Testis (tissue), 3 donors: ENCODE data around the gene AK4. TPM values are rescaled to one million over a fixed set of nuclear protein-coding genes. Genes with fewer than 3 reads are reported as not detected.

Source experiments
- DNase-seq: peaks from one replicate; pipeline ENCODE4 v3.0.0-alpha.2; 2019
- H3K27ac ChIP-seq, 2 donors: fragments of 200-600 bp; sonication (generic); one replicate each; pipeline ENCODE4 v1.5.1; 2019
- H3K27me3 ChIP-seq: fragments of 200-600 bp; sonication (generic); one replicate; pipeline ENCODE4 v1.5.1; 2019
- H3K36me3 ChIP-seq: fragments of 200-600 bp; sonication (generic); one replicate; pipeline ENCODE4 v1.5.1; 2017; ENCODE audit warnings: low read depth; ENCODE audit errors: missing control alignments
- H3K4me1 ChIP-seq: fragments of 200-600 bp; sonication (generic); one replicate; pipeline ENCODE4 v1.5.1; 2019
- H3K4me3 ChIP-seq, 2 donors: fragments of 200-600 bp; sonication (generic); one replicate each; pipeline ENCODE4 v1.5.1; 2017 to 2019
- H3K9me3 ChIP-seq: fragments of 200-600 bp; sonication (generic); one replicate; pipeline ENCODE4 v1.5.1; 2017
- POLR2A ChIP-seq: fragments of 450-650 bp; IDR thresholded peaks from one replicate; pipeline ENCODE4 v1.6.1; 2017; ENCODE audit warnings: antibody characterized with exemption, mild to moderate bottlenecking, moderate library complexity
- WGBS, 2 donors: methylation state at CpG; one replicate each; pipeline ENCODE4 v1.1.5; 2018; 5-methylcytosine and 5-hydroxymethylcytosine counted together
- intact Hi-C: fragments of 100-400 bp; cut with DNase I; formaldehyde crosslinking; loops from one replicate; pipeline ENCODE4 v1.15.1; 2023; ENCODE audit warnings: low total_unique reads
- polyA plus RNA-seq: library from polyadenylated mRNA; stranded (reverse); fragments of 350-450 nt; fragmentation: Illumina TruSeq; extraction: RNeasy Lipid Tissue Mini Kit (QIAGEN cat#74804); gene quantifications from one replicate; pipeline ENCODE4 v1.2.3, GENCODE V29; 2014; ENCODE audit warnings: low read depth, low replicate concordance; ENCODE audit not compliant: insufficient read depth
- total RNA-seq, 2 donors: library from RNA; depleted of rRNA; stranded (reverse); fragments of >200 nt; gene quantifications; one replicate each; pipeline ENCODE4 v1.2.3, GENCODE V29; 2016
- TF ChIP-seq, protein P1 (sequence below), 3 experiments: fragments of 450-650 bp in 2 of 3; fragments of 200-600 bp in 1 of 3; sonication (generic) in 1 of 3; IDR thresholded peaks; one replicate each; pipeline ENCODE4 v1.5.1; 2016 to 2019; ENCODE audit warnings: antibody characterized with exemption in 3 of 3, mild to moderate bottlenecking in 2 of 3, moderate library complexity in 1 of 3

The AK4 gene
- total and polyA plus RNA-seq, 3 donors from 2014 or later: 29.0 to 42.0 (median 40.1) TPM

DNA sequence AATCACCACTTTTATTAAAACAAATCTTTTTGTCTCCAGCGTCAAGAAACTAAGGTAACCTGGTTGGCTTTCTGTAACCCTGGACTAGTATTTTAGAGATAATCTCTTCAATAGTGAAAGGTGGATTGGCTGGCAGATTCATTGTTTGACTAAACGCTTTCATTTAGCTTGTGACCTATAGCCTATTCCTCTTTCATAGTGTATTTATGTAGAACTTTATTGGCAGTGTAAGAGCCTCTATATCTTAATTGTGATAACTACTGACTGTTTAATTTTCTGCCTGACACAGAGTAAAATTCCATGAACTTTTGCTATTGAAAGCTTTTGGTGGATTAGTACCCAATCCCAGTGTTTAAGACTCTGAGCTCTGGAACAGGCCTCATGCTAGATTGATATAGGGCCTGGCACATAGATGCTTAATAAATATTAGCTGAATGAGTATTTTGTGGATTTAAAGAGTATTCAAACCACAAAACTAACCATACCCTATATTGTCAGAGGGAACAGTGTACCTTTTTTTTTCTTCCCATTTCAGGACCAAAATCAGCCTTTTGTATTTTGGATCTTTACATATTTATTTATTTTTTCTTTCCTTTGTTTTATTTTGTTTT lies 34.8 kb downstream of the AK4 start:
- no peak for DNase-seq
- Histone ChIP-seq H3K9me3 (no peaks in the 10 kb centered on the region), H3K27ac (no peak overlapping the region), H3K4me3 (no peak overlapping the region), H3K36me3 (no peaks in the 10 kb centered on the region), H3K4me1 (no peaks in the 10 kb centered on the region), H3K27me3 (no peaks in the 10 kb centered on the region)
- TF ChIP-seq, protein P1, sequence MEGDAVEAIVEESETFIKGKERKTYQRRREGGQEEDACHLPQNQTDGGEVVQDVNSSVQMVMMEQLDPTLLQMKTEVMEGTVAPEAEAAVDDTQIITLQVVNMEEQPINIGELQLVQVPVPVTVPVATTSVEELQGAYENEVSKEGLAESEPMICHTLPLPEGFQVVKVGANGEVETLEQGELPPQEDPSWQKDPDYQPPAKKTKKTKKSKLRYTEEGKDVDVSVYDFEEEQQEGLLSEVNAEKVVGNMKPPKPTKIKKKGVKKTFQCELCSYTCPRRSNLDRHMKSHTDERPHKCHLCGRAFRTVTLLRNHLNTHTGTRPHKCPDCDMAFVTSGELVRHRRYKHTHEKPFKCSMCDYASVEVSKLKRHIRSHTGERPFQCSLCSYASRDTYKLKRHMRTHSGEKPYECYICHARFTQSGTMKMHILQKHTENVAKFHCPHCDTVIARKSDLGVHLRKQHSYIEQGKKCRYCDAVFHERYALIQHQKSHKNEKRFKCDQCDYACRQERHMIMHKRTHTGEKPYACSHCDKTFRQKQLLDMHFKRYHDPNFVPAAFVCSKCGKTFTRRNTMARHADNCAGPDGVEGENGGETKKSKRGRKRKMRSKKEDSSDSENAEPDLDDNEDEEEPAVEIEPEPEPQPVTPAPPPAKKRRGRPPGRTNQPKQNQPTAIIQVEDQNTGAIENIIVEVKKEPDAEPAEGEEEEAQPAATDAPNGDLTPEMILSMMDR (IDR thresholded peaks at IDR 0.05): no peak
- no peak for TF ChIP-seq POLR2A
- intact Hi-C loops: no loop called here
- WGBS, 2 donors: 61 to 69% methylated on average over 2 of the region's 2 CpGs

DNA sequence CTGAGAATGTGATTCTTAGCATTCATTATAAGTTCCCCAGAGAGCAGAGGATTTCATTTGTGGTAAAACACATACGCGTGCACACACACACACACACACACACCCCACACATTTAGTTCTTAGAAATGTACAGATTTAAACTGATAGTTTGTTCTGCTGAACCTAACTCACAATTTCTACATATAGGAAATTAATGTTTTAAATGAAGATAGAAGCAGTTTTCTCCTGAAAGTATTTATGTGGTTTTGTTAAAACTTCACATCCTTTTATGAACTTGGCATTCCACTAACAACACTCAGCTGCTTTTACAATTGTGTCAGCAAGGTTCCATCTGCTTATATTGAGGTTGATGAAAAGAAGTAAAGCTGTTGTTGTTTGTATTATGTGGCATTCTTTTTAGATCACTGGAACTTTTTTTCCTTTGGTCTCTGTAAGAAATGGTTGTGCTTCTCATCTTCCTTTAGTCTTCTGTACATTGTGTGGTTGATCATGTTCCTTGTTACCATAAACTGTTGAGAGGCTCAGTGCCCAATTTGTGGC lies 41.6 kb downstream of the AK4 start:
- Histone ChIP-seq H3K9me3 (no peaks in the 10 kb centered on the region), H3K36me3 (no peaks in the 10 kb centered on the region), H3K27me3 (no peaks in the 10 kb centered on the region), H3K27ac (no peak overlapping the region), H3K4me1 (no peaks in the 10 kb centered on the region), H3K4me3 (no peak overlapping the region)
- 84 to 89% methylated on average over 2 of the region's 2 CpGs for WGBS, 2 donors
- TF ChIP-seq POLR2A: no peak
- TF ChIP-seq, protein P1 (IDR thresholded peaks at IDR 0.05): no peak
- intact Hi-C loops: no loop called here
- DNase-seq: no peak

DNA sequence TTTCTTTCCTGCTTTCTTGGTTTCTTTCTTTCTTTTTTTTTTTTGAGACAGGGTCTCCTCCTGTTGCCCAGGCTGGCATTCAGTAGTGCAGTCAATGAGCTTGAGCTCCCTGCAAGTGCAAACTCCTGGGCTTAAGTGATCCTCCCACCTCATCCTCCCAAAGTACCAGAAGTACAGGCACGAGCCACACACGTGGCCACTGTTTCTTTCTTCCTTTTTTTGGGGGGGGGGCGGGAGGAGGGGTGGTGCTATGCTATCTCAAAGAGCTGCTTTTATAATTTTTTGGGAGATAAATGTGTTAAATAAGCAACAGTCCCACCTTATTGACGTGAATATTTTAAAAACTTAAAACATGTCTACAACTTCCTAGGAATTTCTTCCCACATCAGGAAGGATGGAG lies 42.2 kb downstream of the AK4 start:
- intact Hi-C loops: no loop called here
- TF ChIP-seq, protein P1 (IDR thresholded peaks at IDR 0.05): no peak
- no peak for TF ChIP-seq POLR2A

DNA sequence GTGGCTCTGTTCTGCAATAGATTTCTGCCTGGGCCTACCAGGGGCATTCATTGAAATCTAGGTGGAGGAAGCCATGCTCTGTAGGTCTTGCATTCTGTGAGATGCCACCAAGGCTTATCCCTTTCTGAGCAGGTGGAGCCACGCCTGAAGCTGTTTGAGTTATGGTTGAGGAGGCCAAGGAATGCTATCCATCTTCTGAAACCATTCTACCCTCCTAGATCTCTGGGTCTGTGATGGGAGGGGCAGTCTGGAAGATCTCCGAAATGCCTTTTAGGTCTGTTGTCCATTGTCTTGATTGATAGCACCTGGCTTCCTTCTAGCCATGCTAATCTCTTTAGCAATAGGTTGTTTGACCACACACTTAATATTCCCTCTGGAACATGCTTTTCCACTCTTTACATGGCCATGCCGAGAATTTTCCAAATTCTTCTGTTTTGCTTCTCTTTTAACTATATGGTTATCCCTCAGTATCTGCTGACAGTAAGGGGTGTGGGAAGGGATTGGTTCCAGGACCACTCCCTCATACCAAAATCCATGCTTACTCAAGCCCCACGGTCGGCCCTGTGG lies 45.2 kb downstream of the AK4 start:
- DNase-seq: no peak
- Histone ChIP-seq H3K27me3 (no peaks in the 10 kb centered on the region), H3K36me3 (no peaks in the 10 kb centered on the region), H3K9me3 (no peaks in the 10 kb centered on the region), H3K4me1 (no peaks in the 10 kb centered on the region), H3K4me3 (no peak overlapping the region), H3K27ac (no peak overlapping the region)
- TF ChIP-seq, protein P1 (IDR thresholded peaks at IDR 0.05): no peak
- no peak for TF ChIP-seq POLR2A
- intact Hi-C loops: no loop called here
- 94 to 99% methylated on average over 5 of the region's 5 CpGs for WGBS, 2 donors

More for the DNA sequence above, 42.2 kb downstream of the AK4 start:
- Histone ChIP-seq H3K9me3 (no peaks in the 10 kb centered on the region), H3K36me3 (no peaks in the 10 kb centered on the region), H3K27ac (no peak overlapping the region), H3K27me3 (no peaks in the 10 kb centered on the region), H3K4me1 (no peaks in the 10 kb centered on the region), H3K4me3 (no peak overlapping the region)
- 57 to 73% methylated on average over 4 of the region's 4 CpGs for whole genome bisulfite sequencing, 2 donors
- DNase-seq: no peak
